HepG2 (cell line): Measurements from ENCODE around the gene SNRNP27. TPM values are rescaled to one million over a fixed set of nuclear protein-coding genes. Genes with fewer than 3 reads are reported as not detected.

Source experiments
- AKAP8 ChIP-seq: sonication (generic); formaldehyde crosslinking; IDR thresholded peaks from 2 replicates; pipeline ENCODE4 v1.5.1; 2020; ENCODE audit warnings: mild to moderate bottlenecking, missing genetic modification reagents
- BORCS8-MEF2B ChIP-seq: sonication (generic); formaldehyde crosslinking; IDR thresholded peaks from 2 replicates; pipeline ENCODE4 v1.8.0; 2022; ENCODE audit warnings: mild to moderate bottlenecking, missing genetic modification reagents
- DNMT1 ChIP-seq: sonication (generic); formaldehyde crosslinking; IDR thresholded peaks from 2 replicates; pipeline ENCODE4 v1.5.1; 2020; ENCODE audit warnings: mild to moderate bottlenecking, missing genetic modification reagents
- ETV6 ChIP-seq: sonication (generic); formaldehyde crosslinking; conservative IDR thresholded peaks from 2 replicates; pipeline ENCODE4 v1.4.0; 2020; ENCODE audit warnings: missing genetic modification reagents
- FOXO1 ChIP-seq: sonication (generic); formaldehyde crosslinking; IDR thresholded peaks from 2 replicates; pipeline ENCODE4 v1.4.0; 2020; ENCODE audit warnings: missing genetic modification reagents
- FOXP4 ChIP-seq: sonication (generic); formaldehyde crosslinking; IDR thresholded peaks from 2 replicates; pipeline ENCODE4 v1.4.0; 2020; ENCODE audit warnings: missing genetic modification reagents
- IKZF1 ChIP-seq: fragments of 450-650 bp; IDR thresholded peaks from 2 replicates; pipeline ENCODE4 v1.7.1; 2016
- KDM1A ChIP-seq: IDR thresholded peaks from 2 replicates; pipeline ENCODE4 v1.6.1; 2016; ENCODE audit warnings: missing compliant biosample characterization
- KMT2A ChIP-seq: sonication (generic); formaldehyde crosslinking; IDR thresholded peaks from 2 replicates; pipeline ENCODE4 v1.4.0; 2020; ENCODE audit warnings: missing genetic modification reagents
- MZF1 ChIP-seq: sonication (generic); formaldehyde crosslinking; IDR thresholded peaks from 2 replicates; pipeline ENCODE4 v1.8.1; 2023; ENCODE audit warnings: mild to moderate bottlenecking, missing genetic modification reagents, borderline replicate concordance
- NFIB ChIP-seq: sonication (generic); formaldehyde crosslinking; IDR thresholded peaks from 2 replicates; pipeline ENCODE4 v1.9.0; 2021; ENCODE audit warnings: missing genetic modification reagents, mild to moderate bottlenecking, borderline replicate concordance
- PRDM10 ChIP-seq: sonication (generic); formaldehyde crosslinking; IDR thresholded peaks from 2 replicates; pipeline ENCODE4 v1.4.0; 2020; ENCODE audit warnings: low read depth, missing genetic modification reagents
- RELA ChIP-seq: sonication (generic); formaldehyde crosslinking; IDR thresholded peaks from 2 replicates; pipeline ENCODE4 v1.4.0; 2020; ENCODE audit warnings: missing genetic modification reagents
- SAP130 ChIP-seq: IDR thresholded peaks from 2 replicates; pipeline ENCODE4 v1.6.1; 2016; ENCODE audit warnings: low read depth
- ZBTB14 ChIP-seq: sonication (generic); formaldehyde crosslinking; IDR thresholded peaks from 2 replicates; pipeline ENCODE4 v1.4.0; 2020; ENCODE audit warnings: missing genetic modification reagents
- ZMAT3 ChIP-seq: sonication (generic); formaldehyde crosslinking; conservative IDR thresholded peaks from 2 replicates; pipeline ENCODE4 v1.7.0; 2021; ENCODE audit warnings: missing genetic modification reagents
- ZNF260 ChIP-seq: sonication (generic); formaldehyde crosslinking; IDR thresholded peaks from 2 replicates; pipeline ENCODE4 v1.4.0; 2020; ENCODE audit warnings: missing genetic modification reagents, low read depth, mild to moderate bottlenecking, borderline replicate concordance
- ZNF292 ChIP-seq: sonication (generic); formaldehyde crosslinking; IDR thresholded peaks from 2 replicates; pipeline ENCODE4 v1.8.1; 2022; ENCODE audit warnings: mild to moderate bottlenecking, low read depth, missing genetic modification reagents, borderline replicate concordance
- ZNF691 ChIP-seq: sonication (generic); formaldehyde crosslinking; IDR thresholded peaks from 2 replicates; pipeline ENCODE4 v1.4.0; 2020; ENCODE audit warnings: missing genetic modification reagents, low read depth, mild to moderate bottlenecking, borderline replicate concordance
- polyA plus RNA-seq, 8 experiments: library from polyadenylated mRNA; depleted of rRNA in 3 of 8; stranded (reverse) in 7 of 8; unstranded in 1 of 8; fragments of >200 nt; fragmentation: Illumina TruSeq in 4 of 8; extraction: Trizol in 4 of 8; gene quantifications; 2 replicates each; pipeline versions ENCODE4 v1.2.1 to v1.2.3, GENCODE V29; 2011 to 2016; ENCODE audit warnings: low read depth in 4 of 8, missing spikeins in 1 of 8, mixed read lengths in 1 of 8; ENCODE audit not compliant: insufficient read depth in 1 of 8
- total RNA-seq, 5 experiments: library from RNA; depleted of rRNA; stranded (reverse); fragments of >200 nt; fragmentation: Illumina TruSeq; extraction: Trizol; gene quantifications; 2 replicates each; pipeline ENCODE4 v1.2.3, GENCODE V29; 2016; ENCODE audit warnings: low read depth in 1 of 5
- TF ChIP-seq, protein P1 (sequence below): sonication (generic); formaldehyde crosslinking; conservative IDR thresholded peaks from 2 replicates; pipeline ENCODE4 v1.8.0; 2022; ENCODE audit warnings: mild to moderate bottlenecking, moderate library complexity, missing genetic modification reagents

The SNRNP27 gene
- total and polyA plus RNA-seq, 2 of the 13 experiments (the other 11 are each of a cell fraction or from before 2014, with no cell fraction given), result 49.8 to 54.6 TPM

DNA sequence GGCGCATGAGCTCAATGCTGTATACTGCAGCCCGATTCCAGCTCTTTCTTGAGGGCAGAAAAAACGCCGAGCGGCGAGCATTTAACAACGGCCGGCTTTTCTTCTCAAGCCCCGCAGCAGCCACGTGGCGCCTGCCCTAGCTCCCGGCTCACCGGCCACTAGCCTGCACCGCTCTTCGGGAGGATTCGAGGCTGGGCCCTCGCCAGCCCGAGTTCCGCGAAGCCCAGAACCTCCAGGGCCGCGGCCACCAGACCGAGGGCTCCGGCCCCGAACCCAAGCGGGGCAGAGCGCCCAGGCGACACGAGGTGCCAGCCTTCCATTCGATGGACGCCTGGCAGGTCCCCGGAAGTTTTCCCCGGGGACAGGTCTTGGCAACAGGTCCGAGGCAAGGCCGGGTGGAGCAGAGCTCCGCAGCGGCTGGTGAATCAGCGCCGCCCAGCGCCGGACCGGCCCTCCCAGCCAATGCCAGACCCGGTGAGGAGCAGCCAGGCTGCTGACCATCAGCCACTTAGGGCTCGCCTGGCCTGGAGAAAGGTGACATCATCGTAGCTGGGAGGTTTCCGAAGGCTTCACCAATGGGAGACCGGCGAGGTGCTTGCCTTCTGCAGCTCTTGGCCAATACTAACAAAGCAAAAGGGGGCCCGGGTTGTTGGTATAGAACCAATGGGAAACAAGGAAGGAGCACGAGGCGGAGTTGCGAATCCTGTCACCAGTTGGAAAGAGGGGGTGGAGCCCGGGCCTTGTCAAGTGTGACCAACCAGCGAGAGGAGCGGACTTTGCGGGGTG is 20.6 kb downstream of the SNRNP27 start (continued):
- TF ChIP-seq, protein P1, sequence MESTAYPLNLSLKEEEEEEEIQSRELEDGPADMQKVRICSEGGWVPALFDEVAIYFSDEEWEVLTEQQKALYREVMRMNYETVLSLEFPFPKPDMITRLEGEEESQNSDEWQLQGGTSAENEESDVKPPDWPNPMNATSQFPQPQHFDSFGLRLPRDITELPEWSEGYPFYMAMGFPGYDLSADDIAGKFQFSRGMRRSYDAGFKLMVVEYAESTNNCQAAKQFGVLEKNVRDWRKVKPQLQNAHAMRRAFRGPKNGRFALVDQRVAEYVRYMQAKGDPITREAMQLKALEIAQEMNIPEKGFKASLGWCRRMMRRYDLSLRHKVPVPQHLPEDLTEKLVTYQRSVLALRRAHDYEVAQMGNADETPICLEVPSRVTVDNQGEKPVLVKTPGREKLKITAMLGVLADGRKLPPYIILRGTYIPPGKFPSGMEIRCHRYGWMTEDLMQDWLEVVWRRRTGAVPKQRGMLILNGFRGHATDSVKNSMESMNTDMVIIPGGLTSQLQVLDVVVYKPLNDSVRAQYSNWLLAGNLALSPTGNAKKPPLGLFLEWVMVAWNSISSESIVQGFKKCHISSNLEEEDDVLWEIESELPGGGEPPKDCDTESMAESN (CRISPR knock-in tag), result peak; percentile 94
- TF ChIP-seq PRDM10 (peak; percentile 32; the same call in 1 of the 2 replicates), ZNF292 (CRISPR knock-in tag) (peak; percentile 76), RELA (CRISPR knock-in tag) (peak; percentile 83), KDM1A (CRISPR knock-in tag) (no peak), ZMAT3 (CRISPR knock-in tag) (peak; percentile 87), AKAP8 (CRISPR knock-in tag) (peak; percentile 41; the same call in 1 of the 2 replicates), FOXO1 (CRISPR knock-in tag) (peak; percentile 82; the same call in 1 of the 2 replicates), NFIB (CRISPR knock-in tag) (no peak), ZNF260 (CRISPR knock-in tag) (0 out of 2 replicates have a peak, but pooled peaks have one; percentile 58), ETV6 (peak; percentile 84), MZF1 (peak; percentile 95; the same call in 1 of the 2 replicates), DNMT1 (CRISPR knock-in tag) (no peak), SAP130 (CRISPR knock-in tag) (peak; percentile 96), KMT2A (CRISPR knock-in tag) (no peak), ZBTB14 (CRISPR knock-in tag) (no peak; the same call in 1 of the 2 replicates), ZNF691 (CRISPR knock-in tag) (no peak; the same call in 1 of the 2 replicates), FOXP4 (CRISPR knock-in tag) (no peak; the same call in 1 of the 2 replicates), BORCS8-MEF2B (CRISPR knock-in tag) (peak; percentile 86), IKZF1 (no peak)
